HCT116 (cell line): ENCODE results near the gene SLC6A3.

Source experiments
- CEBPB ChIP-seq: IDR thresholded peaks from 2 replicates; pipeline ENCODE4 v1.6.1; 2012; ENCODE audit warnings: low read depth
- CTCF ChIP-seq, 3 experiments: fragments of 200-600 bp in 1 of 3; sonication (generic) in 1 of 3; IDR thresholded peaks in 2 of 3; conservative IDR thresholded peaks in 1 of 3; 2 replicates each; pipeline ENCODE4 v1.5.1; 2012 to 2017; ENCODE audit warnings: low read depth in 2 of 3, low read length in 2 of 3, antibody characterized with exemption in 1 of 3, borderline replicate concordance in 1 of 3, control low read depth in 1 of 3, mild to moderate bottlenecking in 1 of 3, mixed read lengths in 1 of 3, mixed run types in 1 of 3, moderate library complexity in 1 of 3; ENCODE audit not compliant: insufficient read depth in 1 of 3
- EZH2 ChIP-seq: fragments of 200-600 bp; sonication (generic); IDR thresholded peaks from 2 replicates; pipeline ENCODE4 v1.6.1; 2017; ENCODE audit warnings: antibody characterized with exemption, mixed run types
- EZH2phosphoT487 ChIP-seq: fragments of 200-600 bp; IDR thresholded peaks from 2 replicates; pipeline ENCODE4 v1.6.1; 2018; ENCODE audit warnings: antibody characterized with exemption, borderline replicate concordance
- POLR2A ChIP-seq: IDR thresholded peaks from 2 replicates; pipeline ENCODE4 v1.7.0; 2011; ENCODE audit warnings: borderline replicate concordance; ENCODE audit not compliant: insufficient read depth, insufficient read length; ENCODE audit errors: extremely low read depth
- POLR2AphosphoS5 ChIP-seq: IDR thresholded peaks from 2 replicates; pipeline ENCODE4 v1.6.1; 2011; ENCODE audit warnings: mild to moderate bottlenecking, low read depth, low read length, moderate library complexity
- REST ChIP-seq: IDR thresholded peaks from 2 replicates; pipeline ENCODE4 v1.6.1; 2012; ENCODE audit warnings: low read depth
- SRF ChIP-seq: IDR thresholded peaks from 2 replicates; pipeline ENCODE4 v1.6.1; 2012; ENCODE audit warnings: low read depth
- TCF7L2 ChIP-seq: IDR thresholded peaks from 2 replicates; pipeline ENCODE4 v1.7.0; 2011; ENCODE audit warnings: borderline replicate concordance, inconsistent platforms; ENCODE audit not compliant: insufficient read depth, insufficient read length; ENCODE audit errors: extremely low read depth

- no peak for TF ChIP-seq SRF
- TF ChIP-seq CTCF (IDR thresholded peaks at IDR 0.05 in 2 of 3, conservative IDR thresholded peaks at IDR 0.05 in 1 of 3; ENCODE audit: borderline replicate concordance in 1 of 3, insufficient read depth in 1 of 3, low read depth in 2 of 3, low read length in 2 of 3), result peak; percentile 36 to 67 (median 64); a peak in 5 of 6 replicates
- TF ChIP-seq REST, result no peak
- no peak for TF ChIP-seq CEBPB
- TF ChIP-seq POLR2A, result no peak
- TF ChIP-seq TCF7L2, result no peak
- TF ChIP-seq EZH2, result no peak
- TF ChIP-seq EZH2phosphoT487, result no peak
- TF ChIP-seq POLR2AphosphoS5, result no peak
Observed at GRCh38 chr5:1468247-1468612, 23.0 kb upstream of the SLC6A3 start.
